NCI-H187 treated with DMSO at 0.1 percent for 48 hours (cell line): ENCODE results near the gene SMIM22.

Experiments used
- DNase-seq: peaks from one replicate; lab custom pipeline; 2025; lab: John Stamatoyannopoulos, UW

Gene SMIM22

DNA sequence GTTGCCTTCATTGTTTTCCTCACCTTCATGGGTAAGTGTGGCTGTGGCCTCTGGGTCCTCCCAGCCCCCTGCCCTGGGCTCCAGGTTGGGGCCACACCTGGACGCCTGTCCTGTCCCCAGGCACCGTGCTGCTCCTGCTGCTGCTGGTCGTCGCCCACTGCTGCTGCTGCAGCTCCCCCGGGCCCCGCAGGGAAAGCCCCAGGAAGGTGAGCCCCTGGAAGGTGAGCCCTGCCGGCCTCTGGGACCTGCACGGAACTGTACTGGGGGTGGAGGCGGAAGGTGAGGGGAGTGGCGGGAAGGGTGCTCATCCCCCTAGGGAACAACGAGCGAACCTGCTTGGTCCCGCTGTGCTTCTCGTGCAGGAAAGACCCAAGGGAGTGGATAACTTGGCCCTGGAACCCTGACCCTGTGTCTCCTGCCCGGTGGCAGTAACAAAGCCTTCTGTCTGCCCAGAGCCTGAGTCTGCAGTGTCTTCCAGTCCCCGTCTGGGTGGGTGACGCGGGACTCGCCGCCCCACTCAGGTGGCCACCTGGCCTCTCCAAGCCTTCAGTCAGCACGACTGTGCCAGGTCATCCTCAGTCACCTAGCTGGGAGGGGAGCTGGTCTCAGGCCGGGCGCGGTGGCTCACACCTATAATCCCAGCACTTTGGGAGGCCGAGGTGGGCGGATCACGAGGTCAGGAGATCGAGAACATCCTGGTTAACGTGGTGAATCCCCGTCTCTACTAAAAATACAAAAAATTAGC lies 831 bp downstream of the SMIM22 start:
- no peak for DNase-seq

DNA sequence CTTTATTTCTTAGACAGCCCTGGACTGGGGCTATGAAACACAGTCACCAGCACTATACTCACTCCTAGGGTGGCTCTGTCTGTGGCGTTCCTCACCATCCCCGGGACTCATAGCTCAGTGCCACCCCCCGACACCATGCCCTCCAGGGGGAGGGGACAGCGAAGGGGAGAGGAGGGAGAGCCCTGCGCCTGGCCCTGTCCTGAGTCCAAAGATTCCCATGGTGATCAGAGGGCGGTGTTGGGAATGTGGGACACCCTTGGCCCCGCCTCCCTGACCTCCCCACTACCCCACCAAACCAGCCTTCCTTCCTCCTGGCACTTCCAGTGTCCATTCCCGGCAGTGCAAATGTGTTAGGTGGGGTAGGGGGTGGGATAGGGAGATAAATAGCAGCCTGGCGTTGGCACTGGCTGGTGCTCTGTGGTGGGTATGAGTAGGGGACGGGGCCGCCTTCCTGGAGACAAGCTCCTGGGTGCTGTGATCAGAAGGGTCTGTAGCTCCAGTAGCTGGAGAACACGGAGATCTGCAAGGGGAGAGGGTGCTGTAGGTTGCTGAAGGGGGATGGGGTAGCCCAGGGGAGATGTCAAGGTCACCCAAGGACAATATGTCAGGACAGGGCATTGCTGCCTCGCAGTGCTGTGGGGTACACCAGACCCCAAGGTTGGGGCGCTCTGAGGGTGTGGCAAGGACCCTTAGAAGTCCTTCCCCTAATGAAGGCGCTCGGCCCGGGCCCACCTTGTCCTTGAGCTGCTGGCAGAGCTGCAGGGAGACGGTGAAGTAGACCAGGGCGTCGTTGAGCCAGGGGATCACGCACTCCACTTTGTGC lies 2.0 kb downstream of the SMIM22 start:
- DNase-seq = no peak

DNA sequence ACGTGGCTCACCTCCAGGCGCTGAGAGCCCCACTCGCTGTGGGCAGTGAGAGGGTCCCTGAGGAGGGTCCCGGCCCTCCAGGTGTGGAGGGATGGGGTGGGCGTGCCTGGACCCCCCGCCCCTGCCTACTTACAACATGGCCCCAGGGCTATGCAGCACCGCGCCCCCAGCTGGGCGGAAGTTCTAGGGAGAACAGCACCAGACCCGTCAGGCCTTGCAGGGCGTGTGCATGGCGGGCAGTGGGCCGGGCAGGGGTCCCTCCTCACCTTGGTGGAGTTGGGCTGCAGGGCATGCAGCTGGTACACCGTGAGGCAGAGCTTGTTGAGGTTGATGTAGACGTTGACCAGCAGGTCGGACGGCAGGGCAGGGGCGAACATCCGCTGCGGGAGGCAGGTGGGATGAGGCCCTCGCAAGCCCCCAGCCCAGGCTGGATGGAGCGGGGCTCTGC lies 2.7 kb downstream of the SMIM22 start:
- DNase-seq = no peak

DNA sequence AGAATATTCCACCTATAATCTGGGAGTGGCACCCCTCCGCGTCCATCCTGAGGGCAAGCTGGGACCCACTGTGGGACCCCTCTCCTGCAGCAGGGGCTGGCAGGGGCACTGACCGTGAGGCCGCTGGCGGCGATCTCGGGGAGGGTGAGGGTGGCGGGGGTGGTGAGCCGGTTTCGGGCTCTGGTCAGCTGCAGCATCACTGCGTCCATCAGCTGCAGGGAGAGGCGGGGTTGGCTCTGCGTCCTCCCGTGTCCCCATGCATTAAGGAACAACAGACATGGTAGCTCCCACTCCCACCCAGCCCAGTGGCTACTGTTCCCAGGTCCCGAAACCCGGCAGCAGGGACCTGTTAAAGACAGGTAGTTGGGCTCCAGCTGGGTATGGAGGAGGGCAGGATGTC lies 3.3 kb downstream of the SMIM22 start:
- DNase-seq = no peak

DNA sequence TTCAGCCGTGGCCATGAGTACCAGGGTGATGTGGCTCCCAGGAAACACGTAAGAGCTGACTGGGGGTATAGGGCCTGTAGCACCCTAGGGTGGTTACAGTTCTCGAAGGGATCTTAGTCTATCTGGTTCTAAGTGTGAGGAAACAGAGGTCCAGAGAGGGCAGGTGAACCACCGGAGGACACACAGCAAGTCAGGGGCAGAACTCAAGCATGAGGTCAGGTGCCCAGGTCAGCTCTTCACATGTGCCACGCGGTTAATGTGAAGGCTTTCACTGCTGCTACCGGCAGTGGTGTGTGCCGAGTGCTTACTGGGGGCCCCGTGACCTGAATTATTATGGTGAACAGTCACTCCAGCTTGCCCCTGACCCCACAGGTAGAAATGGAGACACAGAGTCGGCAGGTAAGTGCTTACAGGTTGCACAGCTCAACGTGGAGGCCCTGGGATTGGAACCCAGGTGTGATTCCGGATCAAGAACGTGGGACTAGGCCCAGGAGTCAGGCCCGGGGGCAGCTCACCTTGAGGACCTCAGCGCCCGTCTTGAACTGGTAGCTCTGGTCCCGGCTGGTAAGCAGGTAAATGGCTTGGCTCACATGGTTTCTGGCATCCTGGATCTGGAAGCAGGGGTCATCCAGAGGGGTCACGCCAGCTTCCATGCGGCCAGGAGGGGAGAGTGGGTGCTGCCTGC lies 4.1 kb downstream of the SMIM22 start:
- DNase-seq = no peak

- DNase-seq = no peak
These were observed 5.3 kb downstream of the SMIM22 start for GRCh38 chr16:4800290-4801041.

GRCh38 chr16:4801051-4801961 lies 6.1 kb downstream of the SMIM22 start:
- DNase-seq = no peak

- DNase-seq = peak; percentile 19
These were observed 6.9 kb downstream of the SMIM22 start, which contains the start of gene ROGDI for GRCh38 chr16:4801962-4802658. TSS of gene ROGDI (minus strand) at chr16:4802633. CDS start at chr16:4802571, 62 bp downstream.

DNA sequence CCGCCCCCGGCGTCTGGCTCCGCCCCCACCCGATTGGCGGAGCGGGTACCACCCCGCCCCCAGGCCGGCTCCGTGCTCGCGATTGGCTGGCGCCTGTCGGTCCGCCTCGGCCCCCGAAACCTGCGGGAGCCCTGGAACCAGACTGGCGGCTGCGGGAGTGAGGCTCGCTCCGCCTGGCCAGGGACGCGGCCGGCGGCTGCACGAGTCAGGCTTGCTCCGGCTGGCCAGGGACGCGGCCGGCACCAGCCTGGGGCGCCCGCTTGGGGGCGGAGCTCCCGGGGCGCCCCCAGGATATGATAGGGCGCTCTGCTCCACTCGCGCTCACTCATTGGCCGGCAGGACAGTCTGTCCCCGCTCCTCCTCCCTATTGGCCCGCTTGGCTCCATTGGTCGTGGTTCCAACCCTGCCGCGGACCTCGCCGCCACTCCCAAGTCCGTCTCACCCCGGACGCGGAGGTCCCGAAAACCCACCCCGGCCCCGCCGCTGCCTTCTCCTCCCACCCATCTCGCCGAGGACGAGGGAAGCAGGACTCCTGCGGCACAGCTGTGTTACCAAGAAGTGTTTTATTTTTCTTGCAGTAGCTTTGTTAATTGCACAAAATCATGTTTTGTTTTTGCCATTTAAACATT lies 7.6 kb downstream of the SMIM22 start:
- DNase-seq = peak; percentile 52

- DNase-seq = no peak
These were observed 8.3 kb downstream of the SMIM22 start for GRCh38 chr16:4803401-4803844.

GRCh38 chr16:4803898-4804762 lies 9.0 kb downstream of the SMIM22 start:
- DNase-seq = no peak

- no peak for DNase-seq
These were observed 10.1 kb downstream of the SMIM22 start for GRCh38 chr16:4805231-4805630.

- DNase-seq = no peak
These were observed 11.1 kb downstream of the SMIM22 start for GRCh38 chr16:4806280-4806679.

DNA sequence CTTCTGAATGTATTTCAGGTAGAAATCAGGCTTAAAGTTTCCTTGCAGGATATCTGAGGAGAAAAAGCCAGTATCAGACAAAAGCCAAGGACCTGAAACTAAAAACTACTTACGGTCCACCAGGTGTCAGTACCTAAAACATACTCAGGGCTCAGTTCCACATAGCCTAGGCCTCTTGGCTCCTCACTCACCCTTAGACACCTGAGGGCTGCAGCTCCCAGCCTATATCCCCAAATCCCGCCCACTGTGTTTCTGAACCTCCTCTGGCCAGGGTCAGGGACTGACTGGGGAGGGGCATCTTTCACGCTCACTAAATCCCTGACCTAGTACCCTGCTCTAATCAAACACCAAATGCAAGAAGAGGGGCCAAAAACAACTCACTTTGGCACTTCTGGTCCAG lies 16.1 kb downstream of the SMIM22 start:
- DNase-seq = no peak

DNA sequence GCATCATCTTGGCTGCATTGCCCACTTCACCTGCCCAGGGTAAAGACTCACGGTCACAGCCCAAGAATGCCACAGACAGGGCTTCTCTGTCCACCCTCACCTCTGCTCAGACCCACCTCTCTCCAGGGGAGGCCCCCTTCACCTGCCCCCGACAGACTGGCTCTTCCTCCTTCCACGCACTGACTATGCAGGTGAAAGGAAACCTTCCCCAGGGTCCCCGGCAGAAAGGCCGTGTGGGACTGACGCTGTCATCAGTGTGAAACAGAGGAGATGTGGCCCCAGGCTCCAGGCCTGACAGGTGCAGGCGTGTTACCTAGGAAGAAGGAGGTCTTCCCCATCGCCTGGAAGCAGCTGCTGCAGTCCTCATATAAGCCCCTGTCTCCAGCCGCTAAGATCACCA lies 16.6 kb downstream of the SMIM22 start:
- no peak for DNase-seq

- no peak for DNase-seq
These were observed 18.3 kb downstream of the SMIM22 start for GRCh38 chr16:4813251-4814003.

- DNase-seq = no peak
These were observed 18.9 kb downstream of the SMIM22 start for GRCh38 chr16:4814046-4814445.
